Heart right ventricle (tissue), 16 donors: ENCODE data around the gene OVAAL. TPM values are rescaled to one million over a fixed set of nuclear protein-coding genes. Genes with fewer than 3 reads are reported as not detected.

Experiments
- ATAC-seq, 8 donors: fragments of 200-7000 bp; cut with Tn5 transposase; one replicate each; pipeline ENCODE4 v1.9.1; 2020; ENCODE audit warnings: mild to moderate bottlenecking in 8 of 8, moderate library complexity in 8 of 8, moderate number of reproducible peaks in 1 of 8
- DNase-seq, 2 donors: peaks; one replicate each; pipeline ENCODE4 v3.0.0-alpha.2; 2020
- H3K27ac ChIP-seq, 10 donors: fragments of 200-600 bp; sonication (generic) in 2 of 10; one replicate each; pipeline versions ENCODE4 v1.5.0 to v1.8.0; 2020 to 2022; ENCODE audit warnings: mild to moderate bottlenecking in 3 of 10
- H3K27me3 ChIP-seq, 7 donors: fragments of 200-600 bp; one replicate each; pipeline ENCODE4 v1.8.0; 2021 to 2022; ENCODE audit warnings: mild to moderate bottlenecking in 2 of 7
- H3K36me3 ChIP-seq, 9 donors: fragments of 200-600 bp; sonication (generic) in 1 of 9; one replicate each; pipeline versions ENCODE4 v1.5.0 to v1.8.0; 2020 to 2022; ENCODE audit warnings: mild to moderate bottlenecking in 2 of 9
- H3K4me1 ChIP-seq, 9 donors: fragments of 200-600 bp; sonication (generic) in 1 of 9; one replicate each; pipeline versions ENCODE4 v1.5.0 to v1.8.0; 2020 to 2022; ENCODE audit warnings: mild to moderate bottlenecking in 4 of 9
- H3K4me3 ChIP-seq, 10 donors: fragments of 200-600 bp; sonication (generic) in 2 of 10; one replicate each; pipeline versions ENCODE4 v1.5.0 to v1.8.0; 2020 to 2022; ENCODE audit warnings: mild to moderate bottlenecking in 7 of 10, moderate library complexity in 2 of 10
- H3K9me3 ChIP-seq, 11 donors: fragments of 200-600 bp in 10 of 11; sonication (generic) in 2 of 11; one replicate each; pipeline versions ENCODE4 v1.5.0 to v1.8.0; 2013 to 2022; ENCODE audit warnings: mild to moderate bottlenecking in 2 of 11, control low read depth in 1 of 11, moderate library complexity in 1 of 11
- WGBS, 2 donors: extraction: QIAGEN DNeasy Blood & Tissue Kit; methylation state at CpG; one replicate each; pipeline ENCODE4 v1.1.7; 2013; ENCODE audit warnings: inconsistent platforms in 1 of 2; 5-methylcytosine and 5-hydroxymethylcytosine counted together
- intact Hi-C, 10 donors: fragments of 100-400 bp; cut with DNase I; formaldehyde crosslinking; loops; one replicate each; pipeline versions ENCODE4 v1.11.1 to v1.14.2; 2022
- polyA plus RNA-seq, 2 donors: library from polyadenylated mRNA; stranded (reverse); fragments of 200-250 nt; gene quantifications; one replicate each; pipeline ENCODE4 v1.2.3, GENCODE V29; 2013
- total RNA-seq, 10 donors: library from RNA; stranded (reverse); fragmentation: NEBNext Ultra II Directional in 3 of 10; extraction: Animal tissue kit (Norgen Biotek cat#: 25700) in 3 of 10; gene quantifications; one replicate each; pipeline versions ENCODE4 v1.2.1 to v1.2.4, GENCODE V29; 2021 to 2023
- TF ChIP-seq, protein P1 (sequence below), 9 donors: fragments of 200-600 bp; sonication (generic) in 2 of 9; IDR thresholded peaks; one replicate each; pipeline versions ENCODE4 v1.5.0 to v1.8.0; 2021 to 2022; ENCODE audit warnings: antibody characterized with exemption in 9 of 9, mild to moderate bottlenecking in 5 of 9, moderate library complexity in 1 of 9
- donor health status: Arrhythmogenic right ventricular cardiomyopathy.
- donor health status: ischemic (EF 13 %, LVEDD 7.1; RV severe dilation, severe dysfunction).
- donor health status: healthy with polysubstance abuse.
- donor health status: DM: no; HTN: yes; CAD: no.
- donor health status: DM: no; HTN: no; CAD: no.
- donor health status: ischemic (EF 25% LVEDD 6.9; RV normal size, moderate dysfunction).
- donor health status: ischemic (EF 25% LVEDD 5.7; RV mildly dilated, moderate dysfunction).
- donor health status: healthy.
- donor health status: DM: yes; HTN: yes; CAD: no.
- donor health status: Ischemic cardiomyopathy.
- donor health status: ischemic (EF 35%, LVEDD 5.7; RV mildly dilated, moderate dysfunction).
- donor health status: nonischemic (EF 11% LVEDD 7.7; RV severe dilation, severe dysfunction).
- donor health status: DM: yes; HTN: yes; CAD: no.
- donor health status: PGD.
- donor health status: ischemic (EF 29% LVEDD 5.4; RV normal size, mild dysfunction).
- donor health status: nonischemic (EF 23%, LVEDD 6.1; RV moderate dilation, normal function).

OVAAL gene
- total and polyA plus RNA-seq, 12 donors: 0.27 to 7.3 (median 2.7) TPM

DNA sequence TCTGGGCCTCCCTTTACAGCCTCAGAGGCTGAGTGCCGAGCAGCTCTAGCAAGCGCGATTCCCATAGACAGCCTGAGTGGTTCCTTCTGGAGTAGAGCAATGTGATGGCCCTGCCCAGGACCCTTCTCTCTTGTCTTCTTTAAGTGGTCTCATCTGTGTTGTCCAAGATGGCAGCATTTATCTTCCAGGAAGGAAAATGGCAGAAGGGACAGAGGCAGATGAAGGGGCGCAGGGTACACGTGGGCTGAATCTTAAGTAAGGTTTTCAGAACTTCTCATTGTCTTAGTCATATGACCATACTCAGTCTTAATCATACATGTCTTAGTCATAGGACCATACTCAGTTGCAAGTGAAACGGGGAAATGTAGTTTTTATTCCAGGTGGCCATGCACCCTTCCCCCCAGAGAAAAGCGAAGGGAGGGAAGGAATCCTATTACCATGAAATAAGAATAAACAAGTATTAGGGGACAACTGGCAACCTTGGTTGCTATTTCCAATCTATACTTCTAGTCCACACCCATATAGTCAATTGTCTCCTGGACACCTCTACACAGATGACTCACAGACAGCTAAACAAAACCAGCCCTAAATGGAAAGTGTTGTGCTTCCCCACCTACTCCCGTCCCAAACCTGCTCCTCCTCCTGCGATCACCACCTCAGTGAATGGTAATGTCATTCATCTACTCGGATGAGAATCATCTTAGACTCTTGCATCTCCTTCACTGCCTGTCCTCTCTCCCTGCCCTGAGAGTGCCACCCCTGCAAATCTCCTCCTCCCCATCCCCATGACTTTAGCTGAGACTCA, 13.3 kb downstream of the OVAAL start:
- TF ChIP-seq, protein P1, sequence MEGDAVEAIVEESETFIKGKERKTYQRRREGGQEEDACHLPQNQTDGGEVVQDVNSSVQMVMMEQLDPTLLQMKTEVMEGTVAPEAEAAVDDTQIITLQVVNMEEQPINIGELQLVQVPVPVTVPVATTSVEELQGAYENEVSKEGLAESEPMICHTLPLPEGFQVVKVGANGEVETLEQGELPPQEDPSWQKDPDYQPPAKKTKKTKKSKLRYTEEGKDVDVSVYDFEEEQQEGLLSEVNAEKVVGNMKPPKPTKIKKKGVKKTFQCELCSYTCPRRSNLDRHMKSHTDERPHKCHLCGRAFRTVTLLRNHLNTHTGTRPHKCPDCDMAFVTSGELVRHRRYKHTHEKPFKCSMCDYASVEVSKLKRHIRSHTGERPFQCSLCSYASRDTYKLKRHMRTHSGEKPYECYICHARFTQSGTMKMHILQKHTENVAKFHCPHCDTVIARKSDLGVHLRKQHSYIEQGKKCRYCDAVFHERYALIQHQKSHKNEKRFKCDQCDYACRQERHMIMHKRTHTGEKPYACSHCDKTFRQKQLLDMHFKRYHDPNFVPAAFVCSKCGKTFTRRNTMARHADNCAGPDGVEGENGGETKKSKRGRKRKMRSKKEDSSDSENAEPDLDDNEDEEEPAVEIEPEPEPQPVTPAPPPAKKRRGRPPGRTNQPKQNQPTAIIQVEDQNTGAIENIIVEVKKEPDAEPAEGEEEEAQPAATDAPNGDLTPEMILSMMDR (IDR thresholded peaks at IDR 0.05): no peak
- H3K27me3 ChIP-seq: no peaks in the 10 kb centered on the region
- peak in 1 of 8 donors; percentile 55 for ATAC-seq
- intact Hi-C loops: loop anchor here in 1 of 10 donors (10.0 kb wide), 1 partner anchor 53 kb away; no protein-coding TSS in a partner anchor
- H3K4me1 ChIP-seq: peaks cover 0 to 45% (median 7%) of the 10 kb centered on the region in 9 donors
- no peaks in the 10 kb centered on the region for H3K36me3 ChIP-seq
- no peak overlapping the region for H3K27ac ChIP-seq
- WGBS, 2 donors: 85 to 89% methylated on average over 10 of the region's 10 CpGs
- DNase-seq: no peak
- H3K9me3 ChIP-seq: no peaks in the 10 kb centered on the region
- no peak overlapping the region for H3K4me3 ChIP-seq

DNA sequence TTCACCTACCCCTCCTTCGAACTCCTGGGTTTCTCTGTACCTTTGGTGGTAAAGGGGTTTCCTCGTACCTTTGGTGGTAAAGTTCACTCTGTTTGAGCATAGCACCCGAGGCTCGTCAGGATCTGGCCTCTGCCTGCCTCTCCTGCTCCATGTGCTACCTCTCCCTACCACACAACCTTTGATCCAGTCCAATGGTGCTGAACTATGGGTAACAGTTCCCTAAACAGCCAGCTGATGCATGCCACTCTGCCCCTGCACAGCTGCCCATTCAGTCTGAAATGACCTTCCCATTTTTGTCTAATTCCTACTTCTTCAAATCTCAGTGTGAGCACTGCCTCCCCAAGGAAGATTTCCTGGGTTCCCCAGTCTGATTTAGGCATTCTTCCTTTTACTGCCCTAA, 14.0 kb downstream of the OVAAL start:
- ATAC-seq (no peak), DNase-seq (no peak)
- Histone ChIP-seq H3K4me3 (no peak overlapping the region), H3K27ac (no peak overlapping the region), H3K4me1 (peaks cover 0 to 38% (median 14%) of the 10 kb centered on the region in 9 donors), H3K36me3 (no peaks in the 10 kb centered on the region), H3K27me3 (no peaks in the 10 kb centered on the region), H3K9me3 (peaks cover 0 to 1% (median 0%) of the 10 kb centered on the region in 11 donors)
- TF ChIP-seq, protein P1 (IDR thresholded peaks at IDR 0.05): no peak
- intact Hi-C loops: loop anchor here in 1 of 10 donors (10.0 kb wide), 1 partner anchor 52 kb away; no protein-coding TSS in a partner anchor
- 90 to 95% methylated on average over 4 of the region's 4 CpGs for WGBS, 2 donors

DNA sequence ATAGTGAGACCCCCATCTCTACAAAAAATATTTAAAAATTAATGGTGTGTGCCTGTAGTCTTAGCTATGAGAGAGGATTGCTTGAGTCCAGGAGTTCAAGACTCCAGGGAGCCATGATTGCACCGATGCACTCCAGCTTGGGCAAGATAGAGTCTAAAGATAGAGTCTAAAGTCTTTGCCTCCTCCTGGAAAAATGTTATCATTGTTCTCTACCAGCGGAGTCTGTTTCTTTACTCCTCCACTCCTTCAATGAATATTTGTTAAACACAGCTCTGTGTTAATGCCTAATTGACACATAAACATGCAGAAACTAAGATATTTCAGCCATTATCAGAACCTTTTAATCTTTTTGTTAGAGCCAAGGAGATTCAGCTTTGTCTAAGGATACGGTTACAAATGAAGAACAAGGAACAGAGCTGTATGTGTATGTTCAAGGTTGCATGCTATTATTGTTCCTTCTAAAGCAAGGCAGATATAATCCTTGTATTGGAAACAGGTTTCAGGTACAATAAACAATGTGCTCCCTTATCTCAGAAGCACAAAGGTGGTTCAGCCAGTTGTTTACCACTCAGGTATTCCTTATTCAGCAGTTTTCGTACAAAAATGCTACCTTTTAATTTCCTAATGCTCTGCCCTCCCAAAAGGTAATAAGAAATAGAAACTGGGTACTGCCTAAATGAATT, 15.4 kb downstream of the OVAAL start:
- ATAC-seq (no peak), DNase-seq (no peak)
- Histone ChIP-seq H3K4me1 (peaks cover 0 to 37% (median 15%) of the 10 kb centered on the region in 9 donors), H3K27ac (no peak overlapping the region), H3K9me3 (peaks cover 0 to 9% (median 0%) of the 10 kb centered on the region in 11 donors), H3K27me3 (no peaks in the 10 kb centered on the region), H3K4me3 (no peak overlapping the region), H3K36me3 (no peaks in the 10 kb centered on the region)
- TF ChIP-seq, protein P1 (IDR thresholded peaks at IDR 0.05): no peak
- 65 to 68% methylated on average over 4 of the region's 4 CpGs for WGBS, 2 donors
- intact Hi-C loops: loop anchor here in 1 of 10 donors (10.0 kb wide), 1 partner anchor 51 kb away; no protein-coding TSS in a partner anchor

DNA sequence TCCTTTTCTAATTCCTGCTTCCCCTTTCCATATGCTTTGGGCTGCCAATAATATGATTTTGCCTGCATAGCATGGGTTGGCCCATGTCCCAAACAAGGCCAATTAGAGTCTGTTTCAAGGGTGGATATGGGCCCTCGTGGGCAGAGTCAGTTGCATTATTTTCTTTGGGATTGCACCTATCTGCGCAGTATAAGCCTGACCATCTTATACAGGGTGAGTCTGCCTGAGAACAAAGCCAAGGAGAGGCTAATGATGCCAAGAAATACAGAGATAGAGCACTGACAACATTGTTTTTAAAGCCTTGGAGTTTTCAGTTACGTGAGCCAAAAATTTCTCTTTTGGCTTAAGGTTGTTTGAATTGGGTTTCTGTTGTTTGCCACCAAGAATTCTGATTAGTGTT, 18.6 kb downstream of the OVAAL start:
- WGBS, 2 donors: 64 to 75% methylated on average over 3 of the region's 3 CpGs
- peak in 4 of 8 donors; percentile 56 to 69 (median 64) for ATAC-seq
- no peaks in the 10 kb centered on the region for H3K27me3 ChIP-seq
- TF ChIP-seq, protein P1 (IDR thresholded peaks at IDR 0.05): no peak
- peaks cover 0 to 9% (median 0%) of the 10 kb centered on the region in 11 donors for H3K9me3 ChIP-seq
- H3K36me3 ChIP-seq: no peaks in the 10 kb centered on the region
- peaks cover 0 to 23% (median 8%) of the 10 kb centered on the region in 9 donors for H3K4me1 ChIP-seq
- no peak overlapping the region for H3K4me3 ChIP-seq
- intact Hi-C loops: loop anchor here in 1 of 10 donors (10.0 kb wide), 1 partner anchor 47 kb away; no protein-coding TSS in a partner anchor
- DNase-seq: no peak
- no peak overlapping the region for H3K27ac ChIP-seq
